H1 (cell line): Measurements from ENCODE around the gene OLFML2A. TPM values are rescaled to one million over a fixed set of nuclear protein-coding genes. Genes with fewer than 3 reads are reported as not detected.

Source experiments
- CTCF ChIA-PET: fragments of 300-600 bp; sonication (Branson Sonifier 250); formaldehyde crosslinking; loops from one replicate; lab custom pipeline; 2021; ENCODE audit not compliant: partially characterized antibody; lab: Charles Lee
- POLR2A ChIA-PET: fragments of 300-600 bp; sonication (Branson Sonifier 250); formaldehyde crosslinking; loops from one replicate; lab custom pipeline; 2021; ENCODE audit warnings: inconsistent platforms; ENCODE audit not compliant: partially characterized antibody; lab: Charles Lee
- DNase-seq, 2 experiments: peaks; one replicate each; pipeline versions ENCODE4 v3.0.0 to v3.0.0-alpha.2; 2010 to 2022; ENCODE audit warnings: low spot score in 2 of 2, low read depth in 1 of 2, mixed read lengths in 1 of 2
- FAIRE-seq: peaks from 2 replicates; lab custom pipeline; 2011; peaks lifted over from hg19 to GRCh38; lab: Jason Lieb, UNC
- H2AFZ ChIP-seq: 2 replicates; pipeline ENCODE4 v1.8.1; 2012; ENCODE audit warnings: low read length, inconsistent platforms
- H2AK5ac ChIP-seq: 2 replicates; pipeline ENCODE4 v1.6.1; 2013; ENCODE audit warnings: low read depth, low read length
- H2BK120ac ChIP-seq: replicated peaks from 2 replicates; pipeline ENCODE3; 2013; ENCODE audit warnings: low read depth, low read length, inconsistent platforms
- H2BK12ac ChIP-seq: 2 replicates; pipeline ENCODE4 v1.6.1; 2013; ENCODE audit warnings: low read depth, low read length
- H2BK15ac ChIP-seq: 2 replicates; pipeline ENCODE4 v1.6.1; 2013; ENCODE audit warnings: low read length
- H2BK20ac ChIP-seq: 2 replicates; pipeline ENCODE4 v1.6.1; 2013; ENCODE audit warnings: low read length
- H2BK5ac ChIP-seq: 2 replicates; pipeline ENCODE4 v1.6.1; 2013; ENCODE audit warnings: low read depth, low read length
- H3K14ac ChIP-seq: 2 replicates; pipeline ENCODE4 v1.6.1; 2013; ENCODE audit warnings: inconsistent platforms; ENCODE audit not compliant: insufficient read length
- H3K18ac ChIP-seq: 2 replicates; pipeline ENCODE4 v1.6.1; 2013; ENCODE audit warnings: low read length; ENCODE audit errors: extremely low read depth
- H3K23ac ChIP-seq: 2 replicates; pipeline ENCODE4 v1.6.1; 2013; ENCODE audit warnings: inconsistent platforms; ENCODE audit not compliant: insufficient read length
- H3K23me2 ChIP-seq: 2 replicates; pipeline ENCODE4 v1.6.1; 2013; ENCODE audit warnings: low read depth, low read length
- H3K27ac ChIP-seq: 2 replicates; pipeline ENCODE4 v1.6.1; 2011; ENCODE audit warnings: low read depth, low read length, inconsistent platforms
- H3K27me3 ChIP-seq, 4 experiments: replicated peaks in 1 of 4; 1 replicate in 1 of 4; 2 replicates in 3 of 4; pipeline versions ENCODE4 v1.6.1 to v1.8.1; 2011 to 2013; ENCODE audit warnings: low read length in 3 of 4, mild to moderate bottlenecking in 3 of 4, inconsistent platforms in 2 of 4, mixed read lengths in 2 of 4, moderate library complexity in 1 of 4; ENCODE audit not compliant: control insufficient read depth in 3 of 4, insufficient read depth in 3 of 4; ENCODE audit errors: extremely low read depth in 1 of 4
- H3K36me3 ChIP-seq, 4 experiments: 2 replicates each; pipeline versions ENCODE4 v1.6.1 to v1.8.1; 2011 to 2013; ENCODE audit warnings: mild to moderate bottlenecking in 4 of 4, low read length in 3 of 4, moderate library complexity in 2 of 4, control low read depth in 1 of 4, inconsistent platforms in 1 of 4; ENCODE audit not compliant: insufficient read depth in 4 of 4, control insufficient read depth in 2 of 4
- H3K4ac ChIP-seq: replicated peaks from 2 replicates; pipeline ENCODE3; 2013; ENCODE audit warnings: low read length, low read depth, mixed read lengths, inconsistent platforms; ENCODE audit not compliant: insufficient read length
- H3K4me1 ChIP-seq, 4 experiments: replicated peaks in 1 of 4; 1 replicate in 1 of 4; 2 replicates in 3 of 4; pipeline versions ENCODE4 v1.6.1 to v1.8.1; 2011 to 2013; ENCODE audit warnings: low read length in 3 of 4, inconsistent platforms in 2 of 4, mixed read lengths in 1 of 4; ENCODE audit not compliant: insufficient read depth in 4 of 4, control insufficient read depth in 3 of 4
- H3K4me2 ChIP-seq, 2 experiments: 2 replicates each; pipeline versions ENCODE4 v1.6.1 to v1.8.1; 2011 to 2013; ENCODE audit warnings: low read depth in 2 of 2, low read length in 2 of 2, control low read depth in 1 of 2, inconsistent platforms in 1 of 2, mild to moderate bottlenecking in 1 of 2; ENCODE audit not compliant: insufficient read depth in 1 of 2
- H3K4me3 ChIP-seq, 4 experiments: fragments of 200-600, 300-600 bp in 1 of 4; sonication (generic), shearing (Covaris generic), sonication (Bioruptor Twin) in 1 of 4; 2 replicates each; pipeline versions ENCODE4 v1.5.1 to v1.8.1; 2011 to 2016; ENCODE audit warnings: low read length in 4 of 4, low read depth in 3 of 4, control low read depth in 2 of 4, inconsistent platforms in 2 of 4, mild to moderate bottlenecking in 2 of 4, mixed read lengths in 1 of 4, moderate library complexity in 1 of 4; ENCODE audit not compliant: insufficient read depth in 2 of 4; ENCODE audit errors: extremely low read depth in 1 of 4
- H3K56ac ChIP-seq: replicated peaks from 2 replicates; pipeline ENCODE3; 2013; ENCODE audit warnings: low read depth, mild to moderate bottlenecking, mixed read lengths, low read length, inconsistent platforms; ENCODE audit not compliant: insufficient read length
- H3K79me1 ChIP-seq: 2 replicates; pipeline ENCODE4 v1.6.1; 2013; ENCODE audit warnings: low read depth, low read length, control low read depth
- H3K79me2 ChIP-seq, 2 experiments: 2 replicates each; pipeline versions ENCODE4 v1.6.1 to v1.8.1; 2012 to 2013; ENCODE audit warnings: low read length in 2 of 2, mild to moderate bottlenecking in 2 of 2, inconsistent platforms in 1 of 2; ENCODE audit not compliant: insufficient read depth in 2 of 2, control insufficient read depth in 1 of 2
- H3K9ac ChIP-seq, 4 experiments: replicated peaks in 1 of 4; 1 replicate in 1 of 4; 2 replicates in 3 of 4; pipeline versions ENCODE4 v1.6.1 to v1.8.1; 2011 to 2013; ENCODE audit warnings: low read depth in 3 of 4, low read length in 3 of 4, control low read depth in 2 of 4, mild to moderate bottlenecking in 2 of 4, moderate library complexity in 2 of 4, inconsistent platforms in 1 of 4; ENCODE audit errors: extremely low read depth in 1 of 4
- H3K9me3 ChIP-seq, 2 experiments: 2 replicates each; pipeline versions ENCODE4 v1.6.1 to v1.8.1; 2012 to 2013; ENCODE audit warnings: mild to moderate bottlenecking in 2 of 2, moderate library complexity in 2 of 2, control low read depth in 1 of 2, inconsistent platforms in 1 of 2, low read depth in 1 of 2, low read length in 1 of 2, mixed read lengths in 1 of 2; ENCODE audit not compliant: insufficient read depth in 2 of 2
- H4K20me1 ChIP-seq, 2 experiments: replicated peaks in 1 of 2; 2 replicates each; pipeline versions ENCODE3 to v1.8.1; 2011 to 2013; ENCODE audit warnings: inconsistent platforms in 2 of 2, low read length in 2 of 2, mild to moderate bottlenecking in 1 of 2; ENCODE audit not compliant: insufficient read depth in 2 of 2, control insufficient read depth in 1 of 2
- H4K5ac ChIP-seq: 2 replicates; pipeline ENCODE4 v1.6.1; 2013; ENCODE audit warnings: low read length, low read depth, mixed read lengths, inconsistent platforms; ENCODE audit not compliant: insufficient read length
- H4K8ac ChIP-seq: 2 replicates; pipeline ENCODE4 v1.8.0; 2013; ENCODE audit warnings: mild to moderate bottlenecking, moderate library complexity, low read length, inconsistent platforms; ENCODE audit not compliant: insufficient read depth; ENCODE audit errors: extremely low read depth
- H4K91ac ChIP-seq: replicated peaks from 2 replicates; pipeline ENCODE3; 2013; ENCODE audit warnings: low read length, mixed read lengths, inconsistent platforms; ENCODE audit not compliant: insufficient read length
- ASH2L ChIP-seq: fragments of 200-600, 300-600 bp; sonication (generic); IDR thresholded peaks from one replicate; pipeline ENCODE4 v1.7.1; 2017; ENCODE audit warnings: low read length
- BACH1 ChIP-seq: IDR thresholded peaks from 2 replicates; pipeline ENCODE4 v1.6.1; 2012; ENCODE audit warnings: low read length, improper control_type of control experiment
- BCL11A ChIP-seq, 2 experiments: IDR thresholded peaks; one replicate each; pipeline ENCODE4 v1.6.1; 2011; ENCODE audit warnings: low read depth in 2 of 2, low read length in 2 of 2, mild to moderate bottlenecking in 2 of 2
- CHD2 ChIP-seq: IDR thresholded peaks from 2 replicates; pipeline ENCODE4 v1.6.1; 2012; ENCODE audit warnings: low read length, improper control_type of control experiment
- EP300 ChIP-seq, 2 experiments: IDR thresholded peaks; 1 replicate in 1 of 2; 2 replicates in 1 of 2; pipeline ENCODE4 v1.6.1; 2011 to 2012; ENCODE audit warnings: low read depth in 2 of 2, low read length in 2 of 2, mild to moderate bottlenecking in 2 of 2, borderline replicate concordance in 1 of 2, inconsistent platforms in 1 of 2, moderate library complexity in 1 of 2
- EZH2 ChIP-seq: fragments of 200-600 bp; sonication (generic); IDR thresholded peaks from 2 replicates; pipeline ENCODE4 v1.7.1; 2012; ENCODE audit warnings: low read depth, mild to moderate bottlenecking, moderate library complexity, low read length, inconsistent platforms; ENCODE audit not compliant: severe bottlenecking
- KDM5A ChIP-seq: fragments of 200-600 bp; IDR thresholded peaks from 2 replicates; pipeline ENCODE4 v1.7.1; 2012; ENCODE audit warnings: mild to moderate bottlenecking, low read length, inconsistent platforms, mixed read lengths
- PHF8 ChIP-seq: fragments of 200-600 bp; sonication (generic); conservative IDR thresholded peaks from 2 replicates; pipeline ENCODE4 v1.7.1; 2012; ENCODE audit warnings: low read depth, mild to moderate bottlenecking, inconsistent platforms, low read length, moderate library complexity
- POLR2A ChIP-seq, 2 experiments: IDR thresholded peaks; 1 replicate in 1 of 2; 2 replicates in 1 of 2; pipeline ENCODE4 v1.6.1; 2011; ENCODE audit warnings: low read depth in 2 of 2, low read length in 2 of 2, mild to moderate bottlenecking in 2 of 2; ENCODE audit errors: control extremely low read depth in 1 of 2
- SAP30 ChIP-seq: fragments of 300-600 bp; sonication (generic); IDR thresholded peaks from 2 replicates; pipeline ENCODE4 v1.7.1; 2012; ENCODE audit warnings: low read length, moderate library complexity, mild to moderate bottlenecking, inconsistent platforms; ENCODE audit not compliant: insufficient read depth, insufficient replicate concordance
- TCF12 ChIP-seq: IDR thresholded peaks from 2 replicates; pipeline ENCODE4 v1.6.1; 2011; ENCODE audit warnings: low read depth, mild to moderate bottlenecking, low read length
- TEAD4 ChIP-seq: IDR thresholded peaks from 2 replicates; pipeline ENCODE4 v1.6.1; 2012; ENCODE audit warnings: low read depth, low read length, inconsistent platforms, mixed read lengths
- WGBS, 2 experiments: shearing (Covaris generic) in 1 of 2; methylation state at CpG; one replicate each; pipeline versions ENCODE4 v1.1.6 to v1.1.7; 2013 to 2015; ENCODE audit warnings: low lambda C conversion rate in 2 of 2, mixed read lengths in 2 of 2, inconsistent platforms in 1 of 2, low coverage in 1 of 2, missing lambda C conversion rate in 1 of 2; ENCODE audit not compliant: insufficient replicate concordance in 2 of 2, insufficient coverage in 1 of 2, insufficient read length in 1 of 2; ENCODE audit errors: extremely low coverage in 1 of 2, missing lambda C conversion rate in 1 of 2; 5-methylcytosine and 5-hydroxymethylcytosine counted together
- polyA plus RNA-seq, 7 experiments: library from polyadenylated mRNA; depleted of rRNA in 3 of 7; stranded (reverse) in 5 of 7; unstranded in 2 of 7; fragments of >200 nt in 5 of 7; fragments of 200-250 nt in 2 of 7; gene quantifications; 1 replicate in 5 of 7; 2 replicates in 1 of 7; 4 replicates in 1 of 7; pipeline versions ENCODE4 v1.2.1 to v1.2.3, GENCODE V29; 2011 to 2013; ENCODE audit warnings: missing spikeins in 2 of 7, mixed read lengths in 2 of 7
- total RNA-seq: library from RNA; stranded (reverse); fragmentation: NEBNext Ultra II Directional; extraction: Animal tissue kit (Norgen Biotek cat#: 25700); gene quantifications from 2 replicates; pipeline ENCODE4 v1.2.1, GENCODE V29; 2021

Gene OLFML2A
- total and polyA plus RNA-seq, 2 of the 8 experiments (the other 6 are each of a cell fraction or from before 2014, with no cell fraction given), result 7.8 to 11.5 TPM

DNA sequence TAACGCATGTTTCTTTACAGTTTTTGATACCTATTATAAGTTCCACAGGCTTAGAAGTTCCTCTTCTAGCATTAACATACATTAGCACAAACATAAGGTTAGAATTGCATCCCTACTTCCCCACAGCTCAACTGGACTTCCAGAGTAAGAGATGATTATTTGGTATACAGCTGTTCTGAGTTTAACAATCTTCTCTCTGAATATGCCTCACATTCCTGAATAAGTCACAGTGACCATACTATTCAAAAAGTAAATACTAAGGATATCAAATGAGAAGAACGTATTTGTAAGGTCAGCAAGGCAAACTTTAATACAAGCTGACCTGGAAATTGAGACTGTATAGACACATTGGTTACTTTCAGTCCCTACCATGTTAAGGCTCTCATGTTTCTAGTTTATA, 27.2 kb upstream of the OLFML2A start:
- Histone ChIP-seq H3K4ac (no peak overlapping the region), H3K9me3 (no peaks in the 10 kb centered on the region), H4K91ac (no peak overlapping the region), H4K8ac (no peak overlapping the region), H2BK20ac (no peak overlapping the region), H3K14ac (no peak overlapping the region), H2AK5ac (no peak overlapping the region), H4K5ac (no peak overlapping the region), H2AFZ (no peak overlapping the region), H3K36me3 (no peaks in the 10 kb centered on the region), H3K4me1 (peaks cover 3 to 15% (median 7%) of the 10 kb centered on the region in 4 experiments), H3K23me2 (no peaks in the 10 kb centered on the region), H3K9ac (no peak overlapping the region), H3K4me2 (no peak overlapping the region), H3K56ac (no peak overlapping the region), H3K27me3 (no peaks in the 10 kb centered on the region), H2BK15ac (no peak overlapping the region), H3K4me3 (no peak overlapping the region), H2BK120ac (no peak overlapping the region), H2BK12ac (no peak overlapping the region), H3K79me2 (peaks cover 0 to 91% of the 10 kb centered on the region in 2 experiments; a peak in 2 of 4 replicates), H3K23ac (no peak overlapping the region), H3K79me1 (0 out of 2 replicates have a peak, but pooled peaks cover 6% of the 10 kb centered on the region), H4K20me1 (peaks cover 0 to 3% of the 10 kb centered on the region in 2 experiments), H3K27ac (no peak overlapping the region), H3K18ac (no peak overlapping the region), H2BK5ac (no peak overlapping the region)
- ChIA-PET CTCF (interaction anchor here (0.6 to 2.5 kb wide), 5 partner anchors 11 to 38 kb away, joined by 3 to 7 read pairs (median 5); no protein-coding TSS in a partner anchor), POLR2A (interaction anchor here (1.2 to 2.1 kb wide), 2 partner anchors 23 to 30 kb away, joined by 3 to 8 read pairs; no protein-coding TSS in a partner anchor)
- no peak for TF ChIP-seq BACH1
- no peak for TF ChIP-seq POLR2A (IDR thresholded peaks at IDR 0.05; ENCODE audit: control extremely low read depth in 1 of 2, low read depth in 2 of 2, low read length in 2 of 2)
- TF ChIP-seq EP300 (IDR thresholded peaks at IDR 0.05; ENCODE audit: borderline replicate concordance in 1 of 2, low read depth in 2 of 2, low read length in 2 of 2), result no peak
- TF ChIP-seq CHD2, result no peak
- TF ChIP-seq BCL11A (IDR thresholded peaks at IDR 0.05; ENCODE audit: low read depth in 2 of 2, low read length in 2 of 2), result no peak
- no peak for TF ChIP-seq KDM5A
- TF ChIP-seq SAP30, result no peak
- no peak for TF ChIP-seq EZH2
- TF ChIP-seq TEAD4, result no peak
- no peak for TF ChIP-seq TCF12
- TF ChIP-seq PHF8, result no peak
- no peak for TF ChIP-seq ASH2L
- FAIRE-seq (peak; percentile 24), DNase-seq (no peak)
- WGBS, 2 experiments, result 88% methylated on average over 2 of the region's 2 CpGs; no CpG with 5 or more reads in 1 of the 2 experiments
